Liver (tissue), 9 donors: Measurements from ENCODE around the gene PYGO2. TPM values are rescaled to one million over a fixed set of nuclear protein-coding genes. Genes with fewer than 3 reads are reported as not detected.

Experiments used
- DNase-seq: peaks from one replicate; pipeline ENCODE4 v3.0.0-alpha.2; 2017; ENCODE audit warnings: low spot score
- H3K27ac ChIP-seq, 2 donors: one replicate each; pipeline ENCODE4 v1.7.0; 2013; ENCODE audit warnings: inconsistent platforms in 2 of 2, low read length in 2 of 2, control low read depth in 1 of 2, low read depth in 1 of 2, mild to moderate bottlenecking in 1 of 2
- H3K27me3 ChIP-seq, 4 donors: one replicate each; pipeline versions ENCODE4 v1.6.1 to v1.7.0; 2013; ENCODE audit warnings: low read length in 3 of 4, inconsistent platforms in 1 of 4, mild to moderate bottlenecking in 1 of 4, moderate library complexity in 1 of 4; ENCODE audit not compliant: control insufficient read depth in 4 of 4, insufficient read depth in 4 of 4
- H3K36me3 ChIP-seq, 4 donors: one replicate each; pipeline versions ENCODE4 v1.6.1 to v1.7.0; 2013; ENCODE audit warnings: low read length in 3 of 4, mild to moderate bottlenecking in 3 of 4, low read depth in 1 of 4, moderate library complexity in 1 of 4; ENCODE audit not compliant: control insufficient read depth in 4 of 4, insufficient read depth in 3 of 4
- H3K4me1 ChIP-seq, 4 donors: one replicate each; pipeline versions ENCODE4 v1.6.1 to v1.7.0; 2013; ENCODE audit warnings: low read length in 3 of 4, mild to moderate bottlenecking in 3 of 4, moderate library complexity in 1 of 4; ENCODE audit not compliant: control insufficient read depth in 4 of 4, insufficient read depth in 4 of 4
- H3K4me3 ChIP-seq, 3 donors: one replicate each; pipeline versions ENCODE4 v1.6.1 to v1.7.0; 2013; ENCODE audit warnings: low read length in 3 of 3, control low read depth in 1 of 3, low read depth in 1 of 3, mild to moderate bottlenecking in 1 of 3
- H3K9ac ChIP-seq, 2 donors: one replicate each; pipeline ENCODE4 v1.7.0; 2013; ENCODE audit warnings: low read length in 2 of 2, mild to moderate bottlenecking in 2 of 2, moderate library complexity in 2 of 2, control low read depth in 1 of 2, low read depth in 1 of 2
- H3K9me3 ChIP-seq, 4 donors: one replicate each; pipeline versions ENCODE4 v1.6.1 to v1.7.0; 2013; ENCODE audit warnings: low read length in 3 of 4; ENCODE audit not compliant: control insufficient read depth in 4 of 4
- ATF3 ChIP-seq: IDR thresholded peaks from 2 replicates; pipeline ENCODE4 v1.6.1; 2016; ENCODE audit warnings: antibody characterized with exemption
- CTCF ChIP-seq: fragments of 150-350 bp; IDR thresholded peaks from 2 replicates; pipeline ENCODE4 v1.5.1; 2017; ENCODE audit warnings: improper control_type of control experiment, low read depth, low read length; ENCODE audit not compliant: missing input control
- EGR1 ChIP-seq, 2 donors: IDR thresholded peaks; 2 replicates each; pipeline ENCODE4 v1.6.1; 2016 to 2018; ENCODE audit warnings: antibody characterized with exemption in 2 of 2, low read depth in 2 of 2
- FOXA1 ChIP-seq: IDR thresholded peaks from 2 replicates; pipeline ENCODE4 v1.6.1; 2016; ENCODE audit warnings: antibody characterized with exemption
- FOXA2 ChIP-seq: IDR thresholded peaks from 2 replicates; pipeline ENCODE4 v1.6.1; 2016; ENCODE audit warnings: antibody characterized with exemption
- GABPA ChIP-seq, 2 donors: IDR thresholded peaks in 1 of 2; conservative IDR thresholded peaks in 1 of 2; 2 replicates each; pipeline ENCODE4 v1.6.1; 2016; ENCODE audit warnings: antibody characterized with exemption in 2 of 2, mild to moderate bottlenecking in 1 of 2, moderate library complexity in 1 of 2
- HNF4A ChIP-seq, 2 donors: conservative IDR thresholded peaks; 2 replicates each; pipeline ENCODE4 v1.6.1; 2016; ENCODE audit warnings: antibody characterized with exemption in 2 of 2, mild to moderate bottlenecking in 2 of 2
- HNF4G ChIP-seq: IDR thresholded peaks from 2 replicates; pipeline ENCODE4 v1.6.1; 2016; ENCODE audit warnings: antibody characterized with exemption
- JUND ChIP-seq, 2 donors: IDR thresholded peaks; 2 replicates each; pipeline ENCODE4 v1.6.1; 2016; ENCODE audit warnings: antibody characterized with exemption in 2 of 2
- MAX ChIP-seq: IDR thresholded peaks from 2 replicates; pipeline ENCODE4 v1.6.1; 2016; ENCODE audit warnings: antibody characterized with exemption
- NR2F2 ChIP-seq: IDR thresholded peaks from 2 replicates; pipeline ENCODE4 v1.6.1; 2016; ENCODE audit warnings: antibody characterized with exemption
- RAD21 ChIP-seq, 2 donors: IDR thresholded peaks; 2 replicates each; pipeline ENCODE4 v1.6.1; 2016; ENCODE audit warnings: antibody characterized with exemption in 2 of 2, mild to moderate bottlenecking in 2 of 2
- RXRA ChIP-seq, 2 donors: IDR thresholded peaks; 2 replicates each; pipeline ENCODE4 v1.6.1; 2017 to 2018; ENCODE audit warnings: antibody characterized with exemption in 2 of 2, mild to moderate bottlenecking in 1 of 2
- SP1 ChIP-seq: IDR thresholded peaks from 2 replicates; pipeline ENCODE4 v1.6.1; 2018; ENCODE audit warnings: antibody characterized with exemption, mild to moderate bottlenecking
- YY1 ChIP-seq: IDR thresholded peaks from 2 replicates; pipeline ENCODE4 v1.6.1; 2016; ENCODE audit warnings: antibody characterized with exemption, mild to moderate bottlenecking
- ZBTB33 ChIP-seq: IDR thresholded peaks from 2 replicates; pipeline ENCODE4 v1.6.1; 2016; ENCODE audit warnings: antibody characterized with exemption
- WGBS: extraction: QIAGEN DNeasy Blood & Tissue Kit; methylation state at CpG from one replicate; pipeline ENCODE4 v1.1.7; 2013; 5-methylcytosine and 5-hydroxymethylcytosine counted together
- polyA plus RNA-seq, 2 donors: library from polyadenylated mRNA; stranded (reverse) in 1 of 2; unstranded in 1 of 2; fragments of 200-250 nt in 1 of 2; fragments of >200 nt in 1 of 2; fragmentation: Nextera tagmentation in 1 of 2; extraction: Ambion mirVana in 1 of 2; gene quantifications; one replicate each; pipeline versions ENCODE4 v1.2.1 to v1.2.3, GENCODE V29; 2013 to 2015
- total RNA-seq, 2 donors: library from RNA; depleted of rRNA; stranded (reverse); fragments of >200 nt; gene quantifications; one replicate each; pipeline ENCODE4 v1.2.3, GENCODE V29; 2014
- donor health status: healthy.
- donor health status: healthy.
- donor health status: healthy.
- donor health status: healthy.
- donor health status: healthy.

Gene PYGO2
- total and polyA plus RNA-seq, 4 donors = 5.0 to 8.2 (median 7.0) TPM

- peaks cover 0 to 4% (median 3%) of the 10 kb centered on the region in 4 donors for H3K36me3 ChIP-seq
- no peaks in the 10 kb centered on the region for H3K27me3 ChIP-seq
- H3K4me1 ChIP-seq = peaks cover 64 to 98% (median 85%) of the 10 kb centered on the region in 4 donors
- no peaks in the 10 kb centered on the region for H3K9me3 ChIP-seq
- 87% methylated on average over 12 of the region's 12 CpGs for WGBS
- TF ChIP-seq ZBTB33 (no peak), YY1 (no peak), HNF4G (no peak), GABPA (IDR thresholded peaks at IDR 0.05 in 1 of 2, conservative IDR thresholded peaks at IDR 0.05 in 1 of 2) (no peak), NR2F2 (no peak), HNF4A (conservative IDR thresholded peaks at IDR 0.05) (no peak), SP1 (no peak), EGR1 (IDR thresholded peaks at IDR 0.05; ENCODE audit: low read depth in 2 of 2) (no peak), FOXA2 (no peak), MAX (no peak), FOXA1 (no peak)
- H3K9ac ChIP-seq = no peak overlapping the region
- no peak overlapping the region for H3K4me3 ChIP-seq
- peak overlapping the region; percentile 87 to 99 for H3K27ac ChIP-seq
- no peak for DNase-seq
Observed at GRCh38 chr1:155009221-155009711, 47.7 kb upstream of the PYGO2 start.

- TF ChIP-seq ZBTB33 = no peak
- TF ChIP-seq FOXA2 = no peak
- H3K9ac ChIP-seq = peak overlapping the region in 1 of 2 donors; percentile 14
- H3K27ac ChIP-seq = peak overlapping the region; percentile 87 to 99
- no peaks in the 10 kb centered on the region for H3K36me3 ChIP-seq
- peak overlapping the region in 1 of 3 donors; percentile 13 for H3K4me3 ChIP-seq
- H3K9me3 ChIP-seq = no peaks in the 10 kb centered on the region
- no peaks in the 10 kb centered on the region for H3K27me3 ChIP-seq
- 54% methylated on average over 16 of the region's 16 CpGs for WGBS
- peaks cover 63 to 91% (median 82%) of the 10 kb centered on the region in 4 donors for H3K4me1 ChIP-seq
- no peak for DNase-seq
Observed at GRCh38 chr1:155008015-155008941, 46.7 kb upstream of the PYGO2 start.

- Histone ChIP-seq H3K36me3 (no peaks in the 10 kb centered on the region), H3K4me1 (peaks cover 57 to 82% (median 72%) of the 10 kb centered on the region in 4 donors), H3K9me3 (no peaks in the 10 kb centered on the region), H3K4me3 (peak overlapping the region in 1 of 3 donors; percentile 9), H3K9ac (peak overlapping the region in 1 of 2 donors; percentile 51), H3K27ac (peak overlapping the region; percentile 87 to 99), H3K27me3 (no peaks in the 10 kb centered on the region)
- DNase-seq = no peak
- 28% methylated on average over 6 of the region's 6 CpGs for WGBS
- TF ChIP-seq EGR1 (IDR thresholded peaks at IDR 0.05; ENCODE audit: low read depth in 2 of 2) (no peak), RAD21 (IDR thresholded peaks at IDR 0.05) (peak in 1 of 2 donors; percentile 22), JUND (IDR thresholded peaks at IDR 0.05) (no peak), RXRA (IDR thresholded peaks at IDR 0.05) (peak; percentile 34 to 60), ATF3 (no peak), FOXA1 (no peak), HNF4G (peak; percentile 42), SP1 (peak; percentile 54), NR2F2 (no peak), HNF4A (conservative IDR thresholded peaks at IDR 0.05) (peak; percentile 76 to 78), CTCF (no peak), ZBTB33 (no peak), YY1 (no peak)
Observed at GRCh38 chr1:155007251-155007828, 45.8 kb upstream of the PYGO2 start.
